HS-5 (cell line): ENCODE data around the gene RNF212.

Experiments
- DNase-seq: peaks from one replicate; pipeline ENCODE4 v3.0.0-alpha.2; 2012; ENCODE audit warnings: low read depth

RNF212 gene

GRCh38 chr4:1115528-1116293, 2.3 kb upstream of the RNF212 start:
- DNase-seq: no peak

GRCh38 chr4:1112821-1113182, 562 bp downstream of the RNF212 start:
- DNase-seq: no peak

GRCh38 chr4:1112174-1112820, 1.1 kb downstream of the RNF212 start:
- DNase-seq: no peak

GRCh38 chr4:1111259-1111809, 2.0 kb downstream of the RNF212 start:
- no peak for DNase-seq

GRCh38 chr4:1109898-1110506, 3.4 kb downstream of the RNF212 start:
- no peak for DNase-seq

GRCh38 chr4:1109333-1109732, 4.0 kb downstream of the RNF212 start:
- no peak for DNase-seq

- DNase-seq: no peak
These were observed 7.7 kb downstream of the RNF212 start for GRCh38 chr4:1105662-1106061.

- DNase-seq: no peak
These were observed 8.3 kb downstream of the RNF212 start for GRCh38 chr4:1105067-1105466.

GRCh38 chr4:1104647-1105046, 8.7 kb downstream of the RNF212 start:
- no peak for DNase-seq

GRCh38 chr4:1099684-1100335, 13.6 kb downstream of the RNF212 start:
- DNase-seq: no peak

GRCh38 chr4:1099270-1099669, 14.1 kb downstream of the RNF212 start:
- DNase-seq: no peak

GRCh38 chr4:1098311-1098925, 14.9 kb downstream of the RNF212 start:
- no peak for DNase-seq

GRCh38 chr4:1097553-1097952, 15.8 kb downstream of the RNF212 start:
- no peak for DNase-seq

GRCh38 chr4:1096841-1097240, 16.5 kb downstream of the RNF212 start:
- DNase-seq: no peak

- DNase-seq: no peak
These were observed 19.1 kb downstream of the RNF212 start for GRCh38 chr4:1094336-1094690.

GRCh38 chr4:1093391-1094335, 19.7 kb downstream of the RNF212 start:
- no peak for DNase-seq

GRCh38 chr4:1092983-1093361, 20.4 kb downstream of the RNF212 start:
- no peak for DNase-seq

- DNase-seq: no peak
These were observed 21.1 kb downstream of the RNF212 start for GRCh38 chr4:1092026-1092982.

- DNase-seq: no peak
These were observed 21.8 kb downstream of the RNF212 start for GRCh38 chr4:1091561-1091995.
